Stimulated activated CD4-positive, alpha-beta T cell treated with anti-CD3 and anti-CD28 coated beads, Interleukin-2, amount 100 ng/mL, for 48 hours (primary cell): ENCODE results near the gene DMAP1.
A peak's percentile ranks its signal among the peaks of the same experiment; 100 is the strongest.

Source experiments
- DNase-seq, 2 donors: peaks; one replicate each; pipeline ENCODE4 v3.0.0-alpha.2; 2020

The DMAP1 gene

DNA sequence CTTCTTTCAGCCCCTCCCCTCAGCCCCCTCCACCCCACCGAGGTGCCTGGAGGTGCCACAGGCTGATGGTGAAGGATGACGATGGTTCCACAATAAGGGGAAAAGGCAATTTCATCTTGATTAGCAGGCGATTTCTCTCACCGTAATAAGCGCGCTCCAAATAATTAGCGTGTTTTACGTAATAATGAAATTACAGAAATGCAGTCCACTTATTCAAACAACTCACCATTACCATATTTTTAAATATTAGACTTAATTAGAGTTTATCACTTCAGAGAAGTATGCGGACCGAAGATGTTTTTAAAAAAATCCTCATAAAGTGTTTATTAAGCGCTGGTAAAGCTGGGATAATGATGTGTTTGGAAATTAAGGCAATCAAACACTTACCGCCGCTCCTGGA lies 14.9 kb downstream of the DMAP1 start:
- no peak for DNase-seq

DNA sequence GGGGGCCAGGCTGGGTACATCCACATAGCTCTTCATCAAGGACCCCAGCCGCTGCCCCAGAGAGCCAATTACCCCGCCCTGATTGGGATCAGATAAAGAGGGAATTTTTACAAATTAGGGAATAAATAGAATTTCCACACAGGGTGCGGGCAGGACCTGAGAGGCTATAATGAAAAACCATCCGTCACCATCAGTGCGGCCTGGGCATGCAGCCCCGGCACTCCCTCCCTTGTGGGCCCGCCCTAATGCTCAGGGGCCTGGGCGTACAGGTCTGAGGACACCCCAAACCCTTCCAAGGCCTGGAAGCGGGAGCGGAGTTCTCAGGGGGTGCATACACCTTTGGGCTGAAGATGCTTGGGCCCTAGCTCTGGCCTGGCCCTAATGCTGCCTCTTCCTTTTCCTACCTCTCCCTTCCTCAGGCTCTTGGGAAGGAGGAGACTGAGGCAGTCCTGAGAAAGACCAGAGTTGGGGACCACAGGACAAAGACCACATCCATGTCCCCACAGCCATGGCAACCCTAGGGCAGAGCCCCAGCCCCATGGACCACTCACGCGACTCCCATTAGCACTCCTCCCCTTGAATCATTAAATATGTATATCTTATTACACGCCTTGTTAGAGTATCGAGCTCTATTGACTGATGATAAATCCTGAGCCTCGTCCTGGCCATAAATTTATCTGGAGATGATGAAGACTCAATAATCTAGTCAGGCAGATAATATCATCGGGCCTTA lies 16.3 kb downstream of the DMAP1 start:
- DNase-seq = no peak

DNA sequence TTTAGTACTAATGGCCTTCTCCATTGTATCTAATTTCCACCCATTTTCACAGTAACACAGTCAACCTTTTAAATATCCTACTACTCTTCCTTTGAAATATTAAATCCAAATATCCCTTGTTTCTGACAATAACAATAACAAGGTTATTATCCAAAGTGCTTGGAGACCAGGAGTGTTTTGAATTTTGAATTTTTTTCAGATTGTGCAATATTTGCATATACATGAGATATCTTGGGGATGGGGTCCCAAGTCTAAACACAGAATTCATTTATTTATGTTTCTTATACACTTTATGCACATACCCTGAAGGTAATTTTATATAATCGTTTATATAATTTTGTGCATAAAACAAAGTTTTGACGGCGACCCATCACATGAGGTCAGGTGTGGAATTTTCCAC lies 17.5 kb downstream of the DMAP1 start:
- no peak for DNase-seq

DNA sequence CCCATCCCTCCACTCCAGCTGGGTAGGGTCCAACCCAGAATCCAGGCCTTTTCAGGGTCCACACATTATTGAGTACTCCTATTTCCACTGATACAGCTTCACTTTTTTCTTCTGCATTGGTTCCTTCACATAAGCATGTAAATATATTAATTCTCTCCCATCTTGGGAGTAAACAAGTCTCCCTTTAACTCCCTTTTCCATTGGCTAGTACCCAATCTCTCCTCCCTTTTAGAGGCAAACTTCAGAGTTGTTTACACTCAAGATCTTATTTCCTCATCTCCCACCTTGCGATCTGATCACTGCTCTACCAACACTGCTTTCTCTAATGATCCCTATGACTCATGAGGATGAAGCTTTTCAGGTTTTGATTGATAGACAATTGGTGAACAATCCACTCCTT lies 20.3 kb downstream of the DMAP1 start:
- DNase-seq = no peak

- DNase-seq = no peak
Observed at GRCh38 chr1:44235808-44236207, 22.5 kb downstream of the DMAP1 start.

DNA sequence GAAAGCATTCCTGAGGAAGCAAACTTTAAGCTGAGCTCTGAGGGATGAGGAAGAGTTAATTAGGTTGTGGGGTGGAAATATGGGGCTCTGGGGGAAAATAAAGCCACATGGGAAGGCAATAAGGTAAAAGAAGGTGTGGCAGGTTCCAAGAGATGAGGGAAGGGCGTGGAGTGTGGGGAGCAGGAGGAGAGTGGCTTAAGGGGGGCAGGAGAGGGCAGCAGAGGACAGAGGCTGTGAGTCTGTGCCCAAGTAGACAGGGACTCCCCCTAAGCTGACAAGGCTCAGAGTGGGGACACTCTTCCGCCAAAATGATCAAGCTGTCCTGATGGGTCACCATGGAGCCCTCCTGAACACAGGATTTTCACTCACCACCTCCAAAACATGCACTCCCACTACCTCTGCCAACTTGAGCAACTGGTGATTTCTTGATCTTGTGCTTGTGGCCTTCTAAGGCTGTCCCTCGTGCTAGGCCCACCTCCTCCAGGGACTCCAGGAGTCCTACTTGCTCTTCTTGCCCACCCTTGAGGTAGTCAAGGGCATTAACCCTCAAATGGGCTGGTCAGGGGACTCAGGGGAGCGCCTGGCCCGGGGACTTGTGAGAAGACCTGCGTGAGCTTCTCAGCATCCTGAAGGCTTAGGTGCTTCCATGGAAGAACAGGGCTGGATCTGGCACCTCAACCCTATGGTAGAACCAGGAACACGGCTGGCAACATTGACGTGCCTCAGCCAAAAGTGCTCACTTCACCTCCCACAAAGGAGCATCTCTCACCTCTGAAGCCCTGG lies 23.4 kb downstream of the DMAP1 start:
- no peak for DNase-seq

DNA sequence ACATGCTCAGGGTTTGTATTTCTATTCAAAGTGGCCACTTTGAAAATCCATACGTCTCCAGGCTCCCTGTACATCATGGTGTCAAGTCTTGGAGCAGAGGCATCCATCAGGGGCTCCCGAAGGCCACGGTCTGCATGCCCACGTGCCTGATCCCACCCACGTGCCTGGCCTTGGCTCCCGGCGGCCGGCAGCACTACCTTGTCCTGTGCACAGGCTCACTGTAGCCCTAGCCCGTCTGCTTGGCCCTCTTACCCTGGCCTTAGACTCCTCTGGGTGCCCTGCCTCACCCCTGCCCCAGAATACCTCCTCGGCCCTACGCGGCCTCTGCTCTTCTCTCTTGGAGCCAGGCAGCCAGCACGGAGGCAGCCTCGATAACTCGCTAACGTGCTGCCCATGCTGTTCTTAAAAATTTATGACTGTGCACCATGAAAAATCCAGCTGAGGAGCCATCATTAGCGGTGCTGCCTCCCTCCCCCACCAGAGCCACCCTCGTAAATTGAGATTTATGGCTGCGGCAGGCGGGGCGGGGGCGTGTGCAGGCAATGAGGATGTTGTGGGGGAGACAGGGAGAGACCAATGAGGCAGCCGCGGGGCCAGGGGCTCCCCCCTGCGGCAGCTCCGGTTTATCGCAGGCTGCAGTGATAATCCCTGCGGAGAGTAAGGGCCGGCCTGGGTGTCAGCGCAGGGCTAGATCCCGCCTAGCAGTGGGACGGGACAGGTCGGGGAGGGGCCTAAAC lies 24.6 kb downstream of the DMAP1 start:
- DNase-seq = peak; percentile 31 to 43

GRCh38 chr1:44238660-44239059 lies 25.4 kb downstream of the DMAP1 start:
- DNase-seq = no peak

DNA sequence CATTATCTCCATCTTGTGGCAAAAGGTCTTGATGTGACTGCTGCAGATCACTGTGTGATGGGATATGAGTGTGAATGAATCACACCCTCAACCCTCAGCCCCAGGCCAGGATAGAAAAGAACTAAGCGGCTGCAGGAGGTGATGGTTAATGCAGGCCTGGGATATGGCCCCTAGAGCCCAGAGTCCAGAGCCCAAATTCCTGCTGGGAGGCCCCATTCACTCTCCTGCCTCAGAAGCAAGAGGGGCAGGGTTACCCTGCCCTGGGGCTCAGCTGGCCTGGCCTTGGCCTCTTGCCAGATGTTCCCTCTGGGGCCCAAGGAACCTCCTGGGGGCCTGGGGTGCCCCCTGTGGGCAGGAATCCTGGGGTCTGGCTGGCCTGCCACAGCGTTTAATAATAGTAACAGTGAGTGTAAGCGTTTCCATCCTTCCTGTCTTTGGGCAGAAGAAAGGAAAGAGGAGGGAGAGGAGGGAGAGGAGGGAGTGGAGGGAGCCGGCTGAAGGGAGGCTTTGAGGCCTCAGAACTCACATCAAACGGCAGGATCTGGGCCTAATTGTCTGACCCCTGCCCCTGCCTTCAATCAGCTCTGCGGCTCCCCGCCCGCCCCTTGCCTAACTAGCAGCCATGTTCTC lies 26.2 kb downstream of the DMAP1 start:
- no peak for DNase-seq

DNA sequence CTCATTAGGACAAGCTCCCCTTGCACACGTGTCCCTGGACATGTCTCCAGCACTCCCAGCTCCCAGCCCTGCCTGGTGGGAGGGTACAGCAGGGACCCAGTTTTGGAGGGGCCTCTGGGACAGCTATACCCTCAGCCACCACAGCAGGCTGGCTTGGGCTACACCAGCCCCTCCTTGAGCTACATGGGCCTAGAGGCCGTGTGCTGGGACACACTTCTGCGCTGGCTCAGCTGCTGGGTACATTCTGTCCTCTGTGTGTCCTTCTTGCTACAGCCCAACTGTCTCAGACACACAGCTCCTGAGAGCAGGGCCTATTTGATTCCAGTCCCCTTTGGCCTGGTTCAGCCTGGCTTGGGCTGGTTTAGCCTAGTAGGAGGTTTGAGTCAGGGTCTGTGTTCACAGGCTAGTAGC lies 26.7 kb downstream of the DMAP1 start:
- no peak for DNase-seq

DNA sequence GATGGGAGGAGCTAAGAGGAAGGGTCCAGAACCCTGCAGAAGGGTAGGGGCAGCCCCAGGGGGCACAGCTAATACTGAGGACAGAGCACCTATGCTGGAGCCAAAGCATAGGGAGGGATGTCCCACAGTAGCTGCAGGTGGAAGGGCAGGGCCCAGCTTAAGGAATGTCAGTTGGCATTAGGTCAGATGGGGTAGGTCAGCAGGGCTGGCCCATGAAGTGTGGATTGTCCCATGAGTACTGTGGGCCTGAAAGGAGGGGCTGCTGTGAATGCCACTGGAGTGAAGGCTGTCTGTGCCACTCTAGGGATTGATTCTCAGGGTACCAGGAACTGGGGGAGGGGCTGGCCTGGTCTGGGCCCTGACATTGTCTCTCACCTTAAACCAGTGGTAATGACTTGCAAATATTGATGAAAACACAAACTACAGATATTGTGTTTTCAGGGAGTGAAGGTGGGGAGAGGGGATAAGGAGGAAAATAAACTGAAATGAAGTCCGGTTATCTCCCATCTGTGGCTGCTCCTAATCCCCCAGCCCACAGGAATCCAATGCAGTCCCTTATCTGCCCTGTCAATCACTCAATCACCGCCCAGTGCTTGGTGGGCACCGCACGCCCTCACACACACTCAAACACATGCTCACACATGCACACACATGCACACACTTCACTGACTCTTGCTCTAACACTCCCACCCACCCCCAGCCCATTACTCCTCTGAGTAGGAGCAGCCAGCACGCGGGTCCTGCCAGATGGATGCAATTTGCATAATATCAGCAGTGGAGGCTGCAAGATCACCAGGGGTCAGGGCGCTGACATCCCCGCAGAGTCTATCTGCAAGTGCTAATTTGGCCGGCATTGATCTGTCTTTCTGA lies 27.8 kb downstream of the DMAP1 start:
- DNase-seq = no peak

DNA sequence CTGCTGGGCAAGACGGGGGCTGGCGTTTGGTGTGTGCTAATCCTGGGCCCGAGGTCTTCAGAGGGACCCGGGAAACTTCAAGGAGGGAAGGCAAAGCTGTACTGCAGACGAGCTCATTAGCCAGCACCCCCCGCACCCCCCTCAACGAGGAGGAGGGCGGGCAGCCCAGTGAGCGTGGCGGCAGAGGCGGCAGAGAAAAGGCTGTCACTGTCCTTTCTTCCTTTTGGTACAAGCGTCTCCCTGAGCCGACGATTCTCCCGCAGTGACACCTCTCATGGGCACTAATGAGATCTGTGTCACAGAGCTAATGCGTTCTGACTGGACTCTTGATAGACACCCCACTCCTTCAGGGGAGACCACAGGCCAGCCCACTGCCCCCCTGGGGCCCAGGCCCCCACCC lies 29.5 kb downstream of the DMAP1 start:
- DNase-seq = no peak

GRCh38 chr1:44243782-44244495 lies 30.7 kb downstream of the DMAP1 start:
- DNase-seq = no peak

- DNase-seq = no peak
Observed at GRCh38 chr1:44244986-44245385, 31.7 kb downstream of the DMAP1 start.

DNA sequence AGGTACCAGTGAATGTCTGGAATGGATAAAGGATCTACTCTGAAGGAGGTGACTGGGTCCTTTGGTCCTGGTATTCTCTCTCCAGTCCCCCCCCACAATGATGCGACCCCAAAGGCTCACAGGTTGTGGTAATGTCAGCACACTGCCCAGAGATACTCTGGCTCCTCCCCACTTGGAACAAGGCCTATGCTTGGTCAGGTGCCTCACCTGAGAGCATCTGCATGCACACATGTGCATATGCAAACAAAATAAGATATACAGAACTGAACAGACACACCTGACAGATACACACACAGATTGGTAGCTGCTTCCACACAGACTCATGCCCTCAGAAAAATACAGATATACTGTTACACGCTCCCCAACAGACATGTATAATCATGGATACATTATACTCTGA lies 33.5 kb downstream of the DMAP1 start:
- no peak for DNase-seq

GRCh38 chr1:44249543-44249942 lies 36.3 kb downstream of the DMAP1 start:
- no peak for DNase-seq

DNA sequence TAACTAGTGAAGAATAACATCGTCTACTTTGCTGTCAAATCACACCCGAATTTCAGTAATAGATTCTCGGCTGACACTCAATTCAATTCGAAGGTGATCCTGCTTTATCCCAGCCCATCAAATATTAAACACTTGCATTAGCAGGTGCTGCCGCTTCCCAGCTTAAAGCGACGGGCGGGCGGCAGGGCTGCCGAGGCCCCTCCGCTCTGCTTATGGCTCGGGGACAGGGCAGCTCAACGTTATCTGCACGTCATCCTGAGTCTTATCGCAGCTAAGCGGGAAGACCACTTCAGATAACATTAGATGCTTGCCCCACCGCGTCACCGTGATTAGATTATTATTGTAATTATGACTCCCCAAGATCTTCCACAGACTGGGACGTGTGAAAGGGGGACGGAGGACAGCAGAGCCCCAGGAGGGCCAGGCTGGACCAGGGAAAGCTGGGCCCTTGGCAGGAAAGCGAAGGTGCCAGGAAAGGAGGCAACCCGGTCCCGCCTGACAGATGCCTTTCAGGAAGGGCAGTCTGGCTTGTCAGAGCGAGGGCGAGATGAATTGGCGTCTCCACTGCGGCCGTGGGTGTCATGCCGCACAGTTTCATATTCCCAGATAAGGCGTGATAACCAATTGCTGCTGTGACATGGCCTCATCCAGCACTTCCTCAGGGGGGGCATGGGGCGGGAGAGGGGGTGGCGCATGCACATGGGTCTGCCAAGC lies 37.0 kb downstream of the DMAP1 start:
- no peak for DNase-seq

DNA sequence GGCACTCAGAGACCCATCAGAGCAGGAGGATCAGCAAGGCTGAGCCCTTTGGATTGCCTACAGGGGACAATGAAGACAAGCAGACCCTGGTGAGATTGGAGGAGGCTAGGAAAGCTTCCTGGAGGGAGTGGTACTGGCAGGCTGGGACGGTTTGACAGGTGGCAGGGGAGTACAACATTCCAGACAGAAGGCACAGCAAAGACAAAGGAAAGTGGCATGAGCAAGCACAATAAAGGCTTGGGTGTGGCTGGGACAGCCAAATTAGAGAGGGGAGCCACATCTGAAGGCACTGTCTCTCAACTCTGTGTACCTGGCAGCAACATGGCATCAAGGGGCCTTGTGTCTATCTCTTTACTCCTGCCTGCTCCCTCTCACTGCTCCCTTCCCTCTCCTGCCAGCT lies 38.2 kb downstream of the DMAP1 start:
- no peak for DNase-seq

GRCh38 chr1:44251989-44252671 lies 38.9 kb downstream of the DMAP1 start:
- no peak for DNase-seq

DNA sequence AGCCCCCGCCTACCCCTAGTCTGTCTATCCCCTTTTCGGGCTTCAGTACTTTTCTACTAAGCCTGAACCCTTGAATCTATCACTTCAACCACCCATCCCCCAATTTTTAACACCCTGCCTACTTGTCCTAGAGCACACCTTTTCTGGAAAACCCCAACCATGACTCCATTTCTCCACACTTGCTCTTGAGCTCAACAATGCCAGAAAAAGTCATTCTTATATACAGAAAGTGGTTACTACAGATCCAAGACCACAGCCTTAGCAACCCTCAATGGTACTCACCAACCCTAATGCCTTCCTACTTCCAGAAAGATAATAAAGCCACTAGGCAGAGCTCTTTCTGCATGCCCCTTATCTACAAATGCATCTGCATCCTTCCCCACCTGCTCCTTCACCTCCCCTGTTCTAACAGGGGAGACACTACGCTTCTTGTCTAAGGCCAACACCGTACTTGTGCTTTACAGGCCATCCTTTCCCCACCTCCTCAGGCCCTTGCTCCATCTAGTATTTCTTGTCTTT lies 41.2 kb downstream of the DMAP1 start:
- DNase-seq = peak; percentile 3 to 4
